ENCODE data around the gene LDHAL6B. TPM values are rescaled to one million over a fixed set of nuclear protein-coding genes. Genes with fewer than 3 reads are reported as not detected.

The LDHAL6B gene
- polyA plus RNA-seq, 3 donors: not detected

DNA sequence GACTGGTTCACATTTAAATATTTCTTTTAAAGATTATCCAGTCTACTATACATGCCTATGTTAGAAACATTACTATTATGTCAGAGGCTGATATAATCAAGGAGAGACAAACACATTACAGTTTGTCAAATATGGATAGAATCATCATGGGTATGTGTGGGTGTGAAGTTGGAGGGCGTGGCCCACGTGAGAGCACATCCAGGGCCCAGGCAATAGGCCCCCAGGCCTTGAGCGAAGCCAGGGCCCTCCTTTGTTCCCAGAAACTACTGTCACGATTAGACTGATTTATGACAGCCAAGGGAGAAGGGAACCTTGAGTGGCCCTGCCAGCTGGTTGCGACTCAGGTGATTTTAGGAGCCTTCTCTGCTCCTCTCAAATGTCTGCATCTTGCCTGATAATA is 26.9 kb upstream of the LDHAL6B start:
- no peaks in the 10 kb centered on the region for H3K36me3 ChIP-seq (replicated peaks in 1 of 2; ENCODE audit: control insufficient read depth in 1 of 2, insufficient read depth in 2 of 2, low read length in 2 of 2)
- H3K9me3 ChIP-seq (replicated peaks in 1 of 2; ENCODE audit: control insufficient read depth in 1 of 2, insufficient read depth in 1 of 2, low read length in 2 of 2): peaks cover 4 to 7% of the 10 kb centered on the region in 2 donors
- Mint-ChIP-seq H3K36me3 (peaks cover 24 to 31% of the 10 kb centered on the region in 2 donors), H3K4me1 (peaks cover 57% of the 10 kb centered on the region), H3K4me3 (no peak overlapping the region), H3K27ac (peak overlapping the region in 6 of 7 donors; percentile 32 to 100 (median 99)), H3K27me3 (ENCODE audit: low read depth in 3 of 3) (peaks cover 0 to 3% (median 0%) of the 10 kb centered on the region in 3 donors), H3K9me3 (peaks cover 0 to 13% (median 8%) of the 10 kb centered on the region in 7 donors)
- whole genome bisulfite sequencing (ENCODE audit: insufficient coverage): 100% methylated on average over 3 of the region's 5 CpGs
- no peaks in the 10 kb centered on the region for H4K20me1 ChIP-seq (ENCODE audit: insufficient read depth, low read length)
- no peaks in the 10 kb centered on the region for H3K79me2 ChIP-seq (ENCODE audit: insufficient read depth, low read length)
- no peak for DNase-seq
- TF ChIP-seq, protein P1, sequence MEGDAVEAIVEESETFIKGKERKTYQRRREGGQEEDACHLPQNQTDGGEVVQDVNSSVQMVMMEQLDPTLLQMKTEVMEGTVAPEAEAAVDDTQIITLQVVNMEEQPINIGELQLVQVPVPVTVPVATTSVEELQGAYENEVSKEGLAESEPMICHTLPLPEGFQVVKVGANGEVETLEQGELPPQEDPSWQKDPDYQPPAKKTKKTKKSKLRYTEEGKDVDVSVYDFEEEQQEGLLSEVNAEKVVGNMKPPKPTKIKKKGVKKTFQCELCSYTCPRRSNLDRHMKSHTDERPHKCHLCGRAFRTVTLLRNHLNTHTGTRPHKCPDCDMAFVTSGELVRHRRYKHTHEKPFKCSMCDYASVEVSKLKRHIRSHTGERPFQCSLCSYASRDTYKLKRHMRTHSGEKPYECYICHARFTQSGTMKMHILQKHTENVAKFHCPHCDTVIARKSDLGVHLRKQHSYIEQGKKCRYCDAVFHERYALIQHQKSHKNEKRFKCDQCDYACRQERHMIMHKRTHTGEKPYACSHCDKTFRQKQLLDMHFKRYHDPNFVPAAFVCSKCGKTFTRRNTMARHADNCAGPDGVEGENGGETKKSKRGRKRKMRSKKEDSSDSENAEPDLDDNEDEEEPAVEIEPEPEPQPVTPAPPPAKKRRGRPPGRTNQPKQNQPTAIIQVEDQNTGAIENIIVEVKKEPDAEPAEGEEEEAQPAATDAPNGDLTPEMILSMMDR (IDR thresholded peaks at IDR 0.05): no peak
- no peak overlapping the region for H2AFZ ChIP-seq (ENCODE audit: insufficient read depth, low read depth, low read length, poor library complexity, severe bottlenecking)
- H3K27ac ChIP-seq (ENCODE audit: low read depth in 1 of 2, low read length in 2 of 2): peak overlapping the region; percentile 22 to 94
- no peak overlapping the region for H3K4me3 ChIP-seq (replicated peaks in 1 of 3; ENCODE audit: low read depth in 2 of 3, low read length in 3 of 3)
- peaks cover 62 to 63% of the 10 kb centered on the region in 2 donors for H3K4me1 ChIP-seq (ENCODE audit: control insufficient read depth in 1 of 2, insufficient read depth in 2 of 2, low read length in 2 of 2)
- no peak overlapping the region for H3K4me2 ChIP-seq (replicated peaks; ENCODE audit: extremely low read depth, low read length, poor library complexity, severe bottlenecking)
- H3K9ac ChIP-seq (ENCODE audit: insufficient read depth, low read length, poor library complexity, severe bottlenecking): no peak overlapping the region
- intact Hi-C loops (cut with micrococcal nuclease): loop anchor here in 1 of 2 donors (5.0 to 10.0 kb wide), 4 partner anchors 58 to 345 kb away; partner anchors contain the start of gene MYO1E
- H3K27me3 ChIP-seq (ENCODE audit: control insufficient read depth in 2 of 2, insufficient read depth in 2 of 2, low read length in 2 of 2): no peaks in the 10 kb centered on the region

DNA sequence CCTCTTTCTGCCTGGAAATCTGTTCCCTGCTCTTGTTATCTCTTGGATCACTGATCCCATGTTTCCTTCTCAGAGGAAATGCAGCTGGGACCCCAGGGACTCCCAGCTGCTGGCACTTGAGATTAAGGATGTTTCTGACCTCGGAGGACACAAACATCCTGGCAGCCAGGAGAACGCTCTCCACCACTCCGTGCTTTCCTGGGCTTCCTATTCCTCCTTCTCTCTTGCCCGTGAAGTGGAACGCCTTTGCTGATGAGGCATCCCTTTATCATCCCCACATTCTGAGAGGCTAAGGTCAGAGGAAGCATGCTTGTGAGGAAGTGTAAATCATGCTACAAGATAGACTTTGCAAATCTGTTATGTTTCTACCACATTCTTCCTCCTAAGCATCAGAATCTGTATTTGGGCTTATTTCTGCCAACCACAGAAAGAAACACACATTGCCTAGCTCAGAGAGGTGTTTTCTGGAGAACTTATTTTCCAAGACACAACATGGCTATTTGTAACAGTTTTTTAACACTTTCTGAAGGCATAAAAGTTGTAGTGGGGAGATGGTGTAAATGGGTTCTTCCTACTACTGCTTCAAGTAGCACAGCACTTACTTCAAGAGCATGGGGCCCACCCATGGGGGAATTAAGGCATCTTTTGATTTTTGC is 25.6 kb upstream of the LDHAL6B start:
- Histone ChIP-seq H3K4me2 (replicated peaks; ENCODE audit: extremely low read depth, low read length, poor library complexity, severe bottlenecking) (no peak overlapping the region), H3K4me3 (replicated peaks in 1 of 3; ENCODE audit: low read depth in 2 of 3, low read length in 3 of 3) (no peak overlapping the region), H3K27ac (ENCODE audit: low read depth in 1 of 2, low read length in 2 of 2) (peak overlapping the region; percentile 8 to 62), H3K9ac (ENCODE audit: insufficient read depth, low read length, poor library complexity, severe bottlenecking) (no peak overlapping the region), H3K27me3 (ENCODE audit: control insufficient read depth in 2 of 2, insufficient read depth in 2 of 2, low read length in 2 of 2) (no peaks in the 10 kb centered on the region), H3K9me3 (replicated peaks in 1 of 2; ENCODE audit: control insufficient read depth in 1 of 2, insufficient read depth in 1 of 2, low read length in 2 of 2) (peaks cover 4 to 7% of the 10 kb centered on the region in 2 donors), H3K79me2 (ENCODE audit: insufficient read depth, low read length) (no peaks in the 10 kb centered on the region), H3K4me1 (ENCODE audit: control insufficient read depth in 1 of 2, insufficient read depth in 2 of 2, low read length in 2 of 2) (peaks cover 60 to 62% of the 10 kb centered on the region in 2 donors), H4K20me1 (ENCODE audit: insufficient read depth, low read length) (no peaks in the 10 kb centered on the region), H3K36me3 (replicated peaks in 1 of 2; ENCODE audit: control insufficient read depth in 1 of 2, insufficient read depth in 2 of 2, low read length in 2 of 2) (no peaks in the 10 kb centered on the region), H2AFZ (ENCODE audit: insufficient read depth, low read depth, low read length, poor library complexity, severe bottlenecking) (no peak overlapping the region)
- TF ChIP-seq, protein P1 (IDR thresholded peaks at IDR 0.05): no peak
- intact Hi-C loops (cut with micrococcal nuclease): no loop called here
- WGBS (ENCODE audit: insufficient coverage): no CpG with 5 or more reads among the region's 5 CpGs
- DNase-seq: peak in 1 of 3 donors; percentile 21
- Mint-ChIP-seq H3K36me3 (peaks cover 29 to 31% of the 10 kb centered on the region in 2 donors), H3K4me3 (no peak overlapping the region), H3K27ac (peak overlapping the region; percentile 1 to 87 (median 71)), H3K9me3 (peaks cover 0 to 13% (median 8%) of the 10 kb centered on the region in 7 donors), H3K27me3 (ENCODE audit: low read depth in 3 of 3) (peaks cover 0 to 3% (median 0%) of the 10 kb centered on the region in 3 donors), H3K4me1 (peaks cover 48% of the 10 kb centered on the region)
